Measurements from ENCODE around the gene SLIT3. TPM values are rescaled to one million over a fixed set of nuclear protein-coding genes. Genes with fewer than 3 reads are reported as not detected.

The SLIT3 gene
- total and polyA plus RNA-seq, 2 donors (not counting 3 experiments of a cell fraction or from before 2014, with no cell fraction given): 0.90 to 1.0 TPM

- Histone ChIP-seq H3K9ac (replicated peaks; ENCODE audit: extremely low read depth, insufficient read depth, low read length) (no peak overlapping the region), H3K27me3 (ENCODE audit: control insufficient read depth in 2 of 2, insufficient read depth in 2 of 2, low read length in 2 of 2) (no peaks in the 10 kb centered on the region), H4K20me1 (replicated peaks; ENCODE audit: control insufficient read depth, extremely low read depth, insufficient read depth, low read length) (no peaks in the 10 kb centered on the region), H3K9me1 (replicated peaks; ENCODE audit: control insufficient read depth, extremely low read depth, insufficient read depth, low read length) (no peaks in the 10 kb centered on the region), H3K27ac (ENCODE audit: insufficient read depth, low read depth, low read length) (no peak overlapping the region), H3K4me1 (ENCODE audit: control insufficient read depth, extremely low read depth, insufficient read depth, low read length) (no peaks in the 10 kb centered on the region), H3K9me3 (replicated peaks; ENCODE audit: control insufficient read depth, insufficient read depth, low read length) (no peaks in the 10 kb centered on the region), H3K4me3 (replicated peaks in 1 of 3; ENCODE audit: insufficient read depth in 1 of 3, low read depth in 1 of 3, low read length in 3 of 3) (no peak overlapping the region), H3K4me2 (ENCODE audit: insufficient read depth, low read length) (no peak overlapping the region), H3K36me3 (ENCODE audit: control insufficient read depth in 2 of 2, extremely low read depth in 1 of 2, insufficient read depth in 2 of 2, low read length in 2 of 2) (no peaks in the 10 kb centered on the region), H2AFZ (ENCODE audit: low read depth, low read length) (no peak overlapping the region), H3K79me2 (ENCODE audit: control insufficient read depth, insufficient read depth, low read length) (no peaks in the 10 kb centered on the region)
- ChIA-PET CTCF (no interaction called here), POLR2A (no interaction called here)
- DNase-seq (ENCODE audit: low read depth, low spot score) (no peak), FAIRE-seq (no peak)
- TF ChIP-seq POLR2AphosphoS5 (IDR thresholded peaks at IDR 0.05; ENCODE audit: insufficient read depth, low read depth, low read length): no peak
- TF ChIP-seq POLR2A (IDR thresholded peaks at IDR 0.05; ENCODE audit: low read depth, low read length): no peak
- TF ChIP-seq, protein P1, sequence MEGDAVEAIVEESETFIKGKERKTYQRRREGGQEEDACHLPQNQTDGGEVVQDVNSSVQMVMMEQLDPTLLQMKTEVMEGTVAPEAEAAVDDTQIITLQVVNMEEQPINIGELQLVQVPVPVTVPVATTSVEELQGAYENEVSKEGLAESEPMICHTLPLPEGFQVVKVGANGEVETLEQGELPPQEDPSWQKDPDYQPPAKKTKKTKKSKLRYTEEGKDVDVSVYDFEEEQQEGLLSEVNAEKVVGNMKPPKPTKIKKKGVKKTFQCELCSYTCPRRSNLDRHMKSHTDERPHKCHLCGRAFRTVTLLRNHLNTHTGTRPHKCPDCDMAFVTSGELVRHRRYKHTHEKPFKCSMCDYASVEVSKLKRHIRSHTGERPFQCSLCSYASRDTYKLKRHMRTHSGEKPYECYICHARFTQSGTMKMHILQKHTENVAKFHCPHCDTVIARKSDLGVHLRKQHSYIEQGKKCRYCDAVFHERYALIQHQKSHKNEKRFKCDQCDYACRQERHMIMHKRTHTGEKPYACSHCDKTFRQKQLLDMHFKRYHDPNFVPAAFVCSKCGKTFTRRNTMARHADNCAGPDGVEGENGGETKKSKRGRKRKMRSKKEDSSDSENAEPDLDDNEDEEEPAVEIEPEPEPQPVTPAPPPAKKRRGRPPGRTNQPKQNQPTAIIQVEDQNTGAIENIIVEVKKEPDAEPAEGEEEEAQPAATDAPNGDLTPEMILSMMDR (IDR thresholded peaks at IDR 0.05; ENCODE audit: extremely low read depth in 1 of 2, insufficient read depth in 1 of 2, low read depth in 1 of 2, low read length in 2 of 2): no peak
- TF ChIP-seq FOS (IDR thresholded peaks at IDR 0.05; ENCODE audit: borderline replicate concordance, insufficient read depth, low read length): no peak
- no peak for TF ChIP-seq MYC (IDR thresholded peaks at IDR 0.05; ENCODE audit: low read depth, low read length)
- no peak for TF ChIP-seq EZH2 (IDR thresholded peaks at IDR 0.05; ENCODE audit: borderline replicate concordance, low read depth, low read length, severe bottlenecking)
- TF ChIP-seq MAX (IDR thresholded peaks at IDR 0.05; ENCODE audit: insufficient read depth, insufficient read length): no peak
- TF ChIP-seq GATA2 (IDR thresholded peaks at IDR 0.05; ENCODE audit: insufficient read depth, insufficient read length, low read depth, low read length): no peak
- no peak for TF ChIP-seq JUN (IDR thresholded peaks at IDR 0.05; ENCODE audit: borderline replicate concordance, insufficient read depth, insufficient read length, low read depth)
- BruUV-seq (replicated peaks): no TSS peak
- dilution Hi-C loops (cut with MboI; ENCODE audit: extremely low pct_ligation_motif_present, low sequenced_read_pairs) (no loop called here), intact Hi-C loops (cut with micrococcal nuclease) (no loop called here)
Measured at GRCh38 chr5:168697034-168697720, 603.8 kb downstream of the SLIT3 start.
